ENCODE results near the gene LSS. TPM values are rescaled to one million over a fixed set of nuclear protein-coding genes. Genes with fewer than 3 reads are reported as not detected.
"Not testable (repeated sequence)": the region's sequence is repeated elsewhere in the genome, so short reads cannot be mapped to it uniquely, and the experiment has no call there.

The LSS gene
- total and polyA plus RNA-seq, 2 experiments from 2014 or later = 55.0 to 237 TPM

DNA sequence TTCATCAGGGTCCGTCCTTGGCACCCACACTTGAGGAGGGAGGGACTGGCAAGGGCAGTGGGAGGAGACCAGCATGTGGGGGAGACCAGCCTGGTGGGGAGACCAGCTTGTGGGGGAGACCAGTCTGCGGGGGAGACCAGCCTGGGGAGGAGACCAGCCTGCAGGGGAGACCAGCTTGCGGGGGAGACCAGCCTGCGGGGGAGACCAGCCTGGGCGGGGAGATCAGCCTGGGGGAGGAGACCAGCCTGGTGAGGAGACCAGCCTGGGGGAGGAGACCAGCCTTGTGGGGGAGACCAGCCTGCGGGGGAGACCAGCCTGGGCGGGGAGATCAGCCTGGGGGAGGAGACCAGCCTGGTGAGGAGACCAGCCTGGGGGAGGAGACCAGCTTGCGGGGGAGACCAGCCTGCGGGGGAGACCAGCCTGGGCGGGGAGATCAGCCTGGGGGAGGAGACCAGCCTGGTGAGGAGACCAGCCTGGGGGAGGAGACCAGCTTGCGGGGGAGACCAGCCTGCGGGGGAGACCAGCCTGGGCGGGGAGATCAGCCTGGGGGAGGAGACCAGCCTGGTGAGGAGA, 45.2 kb downstream of the LSS start:
- H3K27ac ChIP-seq (ENCODE audit: low read depth); H3K27ac Mint-ChIP-seq; ATAC-seq; H4K20me1 ChIP-seq (replicated peaks; ENCODE audit: insufficient read depth); H3K9me2 ChIP-seq (ENCODE audit: insufficient read depth); DNase-seq (ENCODE audit: low spot score); H3K27me3 ChIP-seq (ENCODE audit: insufficient read depth); H3K36me3 Mint-ChIP-seq (ENCODE audit: low read depth); H3K27me3 Mint-ChIP-seq (ENCODE audit: insufficient read depth, low read depth, poor library complexity); H3K36me3 ChIP-seq (ENCODE audit: insufficient read depth); H3K4me1 ChIP-seq (ENCODE audit: insufficient read depth); H3F3A ChIP-seq (replicated peaks; ENCODE audit: low read depth); H3K9me3 Mint-ChIP-seq; H2AFZ ChIP-seq: not testable (repeated sequence)
- peak overlapping the region; percentile 93 for H3K4me3 Mint-ChIP-seq
- H3K4me2 ChIP-seq = peak overlapping the region; percentile 91; the same call in 1 of the 2 replicates
- H3K79me2 ChIP-seq (replicated peaks; ENCODE audit: insufficient read depth) = peaks cover 19% of the 10 kb centered on the region
- H3K4me3 ChIP-seq = peak overlapping the region; percentile 98; the same call in 1 of the 2 replicates
- peaks cover 27% of the 10 kb centered on the region for H3K4me1 Mint-ChIP-seq

DNA sequence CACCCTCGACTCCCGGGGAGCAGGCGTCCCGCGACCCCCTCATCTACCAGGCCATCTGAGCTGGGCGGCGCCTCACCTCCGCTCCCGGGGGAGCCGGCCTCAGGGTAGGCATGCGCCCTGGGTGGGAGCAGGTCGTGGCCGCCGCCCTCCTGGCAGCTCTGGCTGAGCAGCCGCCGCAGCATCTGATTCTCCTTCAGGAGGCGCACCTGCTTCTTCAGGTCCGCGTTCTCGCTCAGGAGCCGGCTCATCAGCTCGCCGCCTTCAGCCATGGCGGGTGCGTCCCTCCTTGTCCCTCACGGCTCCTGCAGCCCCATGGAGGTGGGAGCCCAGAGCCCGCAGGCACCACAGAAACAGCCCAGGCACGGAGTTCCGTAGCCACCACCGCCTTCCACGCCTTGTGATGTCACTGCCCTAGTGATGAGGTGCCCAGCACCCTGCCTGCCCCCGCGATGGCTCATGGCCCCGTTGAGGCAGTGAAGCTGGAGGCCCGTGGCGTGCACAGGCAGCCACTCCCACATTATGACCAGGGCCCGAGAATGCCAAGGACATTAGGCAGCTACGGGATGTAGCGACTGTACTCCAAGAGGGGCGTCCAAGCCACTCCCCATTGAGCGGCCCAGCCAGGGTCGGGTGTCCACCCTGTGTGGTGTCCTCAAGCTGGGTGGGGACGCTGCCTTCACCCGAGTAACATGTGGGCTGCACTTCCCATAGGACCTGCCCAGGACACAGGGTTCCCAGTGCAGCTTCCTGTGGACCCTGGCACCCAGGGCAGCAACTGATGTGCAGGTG, 45.8 kb downstream of the LSS start:
- Mint-ChIP-seq H3K36me3 (ENCODE audit: low read depth) (peaks cover 7% of the 10 kb centered on the region), H3K9me3 (no peaks in the 10 kb centered on the region), H3K4me3 (peak overlapping the region; percentile 71), H3K27me3 (ENCODE audit: insufficient read depth, low read depth, poor library complexity) (peaks cover 9% of the 10 kb centered on the region), H3K4me1 (peaks cover 20% of the 10 kb centered on the region), H3K27ac (no peak overlapping the region)
- Histone ChIP-seq H3K79me2 (replicated peaks; ENCODE audit: insufficient read depth) (peaks cover 26% of the 10 kb centered on the region), H2AFZ (no peak overlapping the region), H3K27me3 (ENCODE audit: insufficient read depth) (no peaks in the 10 kb centered on the region), H3K4me1 (ENCODE audit: insufficient read depth) (peaks cover 8% of the 10 kb centered on the region; the same call in 1 of the 2 replicates), H3K27ac (ENCODE audit: low read depth) (no peak overlapping the region), H3K4me2 (0 out of 2 replicates have a peak overlapping the region, but pooled peaks have one; percentile 43), H4K20me1 (replicated peaks; ENCODE audit: insufficient read depth) (no peaks in the 10 kb centered on the region), H3F3A (replicated peaks; ENCODE audit: low read depth) (0 out of 2 replicates have a peak, but pooled peaks cover 2% of the 10 kb centered on the region), H3K36me3 (ENCODE audit: insufficient read depth) (no peaks in the 10 kb centered on the region), H3K9me2 (ENCODE audit: insufficient read depth) (no peaks in the 10 kb centered on the region), H3K4me3 (peak overlapping the region; percentile 28; the same call in 1 of the 2 replicates)
- peak; percentile 2; the same call in 1 of the 3 replicates for ATAC-seq
- DNase-seq (ENCODE audit: low spot score) = peak; percentile 53
- TF ChIP-seq, protein P1, sequence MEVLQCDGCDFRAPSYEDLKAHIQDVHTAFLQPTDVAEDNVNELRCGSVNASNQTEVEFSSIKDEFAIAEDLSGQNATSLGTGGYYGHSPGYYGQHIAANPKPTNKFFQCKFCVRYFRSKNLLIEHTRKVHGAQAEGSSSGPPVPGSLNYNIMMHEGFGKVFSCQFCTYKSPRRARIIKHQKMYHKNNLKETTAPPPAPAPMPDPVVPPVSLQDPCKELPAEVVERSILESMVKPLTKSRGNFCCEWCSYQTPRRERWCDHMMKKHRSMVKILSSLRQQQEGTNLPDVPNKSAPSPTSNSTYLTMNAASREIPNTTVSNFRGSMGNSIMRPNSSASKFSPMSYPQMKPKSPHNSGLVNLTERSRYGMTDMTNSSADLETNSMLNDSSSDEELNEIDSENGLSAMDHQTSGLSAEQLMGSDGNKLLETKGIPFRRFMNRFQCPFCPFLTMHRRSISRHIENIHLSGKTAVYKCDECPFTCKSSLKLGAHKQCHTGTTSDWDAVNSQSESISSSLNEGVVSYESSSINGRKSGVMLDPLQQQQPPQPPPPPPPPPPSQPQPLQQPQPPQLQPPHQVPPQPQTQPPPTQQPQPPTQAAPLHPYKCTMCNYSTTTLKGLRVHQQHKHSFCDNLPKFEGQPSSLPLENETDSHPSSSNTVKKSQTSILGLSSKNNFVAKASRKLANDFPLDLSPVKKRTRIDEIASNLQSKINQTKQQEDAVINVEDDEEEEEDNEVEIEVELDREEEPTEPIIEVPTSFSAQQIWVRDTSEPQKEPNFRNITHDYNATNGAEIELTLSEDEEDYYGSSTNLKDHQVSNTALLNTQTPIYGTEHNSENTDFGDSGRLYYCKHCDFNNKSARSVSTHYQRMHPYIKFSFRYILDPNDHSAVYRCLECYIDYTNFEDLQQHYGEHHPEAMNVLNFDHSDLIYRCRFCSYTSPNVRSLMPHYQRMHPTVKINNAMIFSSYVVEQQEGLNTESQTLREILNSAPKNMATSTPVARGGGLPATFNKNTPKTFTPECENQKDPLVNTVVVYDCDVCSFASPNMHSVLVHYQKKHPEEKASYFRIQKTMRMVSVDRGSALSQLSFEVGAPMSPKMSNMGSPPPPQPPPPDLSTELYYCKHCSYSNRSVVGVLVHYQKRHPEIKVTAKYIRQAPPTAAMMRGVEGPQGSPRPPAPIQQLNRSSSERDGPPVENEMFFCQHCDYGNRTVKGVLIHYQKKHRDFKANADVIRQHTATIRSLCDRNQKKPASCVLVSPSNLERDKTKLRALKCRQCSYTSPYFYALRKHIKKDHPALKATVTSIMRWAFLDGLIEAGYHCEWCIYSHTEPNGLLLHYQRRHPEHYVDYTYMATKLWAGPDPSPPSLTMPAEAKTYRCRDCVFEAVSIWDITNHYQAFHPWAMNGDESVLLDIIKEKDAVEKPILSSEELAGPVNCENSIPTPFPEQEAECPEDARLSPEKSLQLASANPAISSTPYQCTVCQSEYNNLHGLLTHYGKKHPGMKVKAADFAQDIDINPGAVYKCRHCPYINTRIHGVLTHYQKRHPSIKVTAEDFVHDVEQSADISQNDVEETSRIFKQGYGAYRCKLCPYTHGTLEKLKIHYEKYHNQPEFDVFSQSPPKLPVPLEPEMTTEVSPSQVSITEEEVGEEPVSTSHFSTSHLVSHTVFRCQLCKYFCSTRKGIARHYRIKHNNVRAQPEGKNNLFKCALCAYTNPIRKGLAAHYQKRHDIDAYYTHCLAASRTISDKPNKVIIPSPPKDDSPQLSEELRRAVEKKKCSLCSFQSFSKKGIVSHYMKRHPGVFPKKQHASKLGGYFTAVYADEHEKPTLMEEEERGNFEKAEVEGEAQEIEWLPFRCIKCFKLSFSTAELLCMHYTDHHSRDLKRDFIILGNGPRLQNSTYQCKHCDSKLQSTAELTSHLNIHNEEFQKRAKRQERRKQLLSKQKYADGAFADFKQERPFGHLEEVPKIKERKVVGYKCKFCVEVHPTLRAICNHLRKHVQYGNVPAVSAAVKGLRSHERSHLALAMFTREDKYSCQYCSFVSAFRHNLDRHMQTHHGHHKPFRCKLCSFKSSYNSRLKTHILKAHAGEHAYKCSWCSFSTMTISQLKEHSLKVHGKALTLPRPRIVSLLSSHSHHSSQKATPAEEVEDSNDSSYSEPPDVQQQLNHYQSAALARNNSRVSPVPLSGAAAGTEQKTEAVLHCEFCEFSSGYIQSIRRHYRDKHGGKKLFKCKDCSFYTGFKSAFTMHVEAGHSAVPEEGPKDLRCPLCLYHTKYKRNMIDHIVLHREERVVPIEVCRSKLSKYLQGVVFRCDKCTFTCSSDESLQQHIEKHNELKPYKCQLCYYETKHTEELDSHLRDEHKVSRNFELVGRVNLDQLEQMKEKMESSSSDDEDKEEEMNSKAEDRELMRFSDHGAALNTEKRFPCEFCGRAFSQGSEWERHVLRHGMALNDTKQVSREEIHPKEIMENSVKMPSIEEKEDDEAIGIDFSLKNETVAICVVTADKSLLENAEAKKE (CRISPR knock-in tag; IDR thresholded peaks at IDR 0.05) = no peak
- TF ChIP-seq, protein P2, sequence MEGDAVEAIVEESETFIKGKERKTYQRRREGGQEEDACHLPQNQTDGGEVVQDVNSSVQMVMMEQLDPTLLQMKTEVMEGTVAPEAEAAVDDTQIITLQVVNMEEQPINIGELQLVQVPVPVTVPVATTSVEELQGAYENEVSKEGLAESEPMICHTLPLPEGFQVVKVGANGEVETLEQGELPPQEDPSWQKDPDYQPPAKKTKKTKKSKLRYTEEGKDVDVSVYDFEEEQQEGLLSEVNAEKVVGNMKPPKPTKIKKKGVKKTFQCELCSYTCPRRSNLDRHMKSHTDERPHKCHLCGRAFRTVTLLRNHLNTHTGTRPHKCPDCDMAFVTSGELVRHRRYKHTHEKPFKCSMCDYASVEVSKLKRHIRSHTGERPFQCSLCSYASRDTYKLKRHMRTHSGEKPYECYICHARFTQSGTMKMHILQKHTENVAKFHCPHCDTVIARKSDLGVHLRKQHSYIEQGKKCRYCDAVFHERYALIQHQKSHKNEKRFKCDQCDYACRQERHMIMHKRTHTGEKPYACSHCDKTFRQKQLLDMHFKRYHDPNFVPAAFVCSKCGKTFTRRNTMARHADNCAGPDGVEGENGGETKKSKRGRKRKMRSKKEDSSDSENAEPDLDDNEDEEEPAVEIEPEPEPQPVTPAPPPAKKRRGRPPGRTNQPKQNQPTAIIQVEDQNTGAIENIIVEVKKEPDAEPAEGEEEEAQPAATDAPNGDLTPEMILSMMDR (conservative IDR thresholded peaks at IDR 0.05; ENCODE audit: low read depth in 2 of 2) = peak in 1 of 2 experiments; percentile 30; a peak in 2 of 4 replicates
